ENCODE results near the gene AGPAT2.

Gene AGPAT2

DNA sequence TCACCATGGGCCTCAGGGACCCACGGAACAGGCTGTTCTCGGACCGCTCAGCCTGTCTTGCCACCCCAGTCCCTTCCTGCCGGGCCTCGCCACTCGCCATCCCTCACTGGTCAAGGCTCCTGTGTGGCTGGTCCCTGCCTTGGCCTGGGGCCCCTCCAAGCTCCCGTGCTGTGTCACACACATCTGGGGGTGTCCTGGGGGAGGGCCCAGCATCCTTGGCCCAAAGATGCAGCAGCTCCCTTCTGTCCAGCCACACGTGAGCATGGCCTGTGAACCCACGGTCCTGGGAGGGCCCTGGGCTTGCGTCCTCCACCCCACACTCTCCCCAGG, 25.0 kb downstream of the AGPAT2 start:
- Histone ChIP-seq H3K36me3 (no peaks in the 10 kb centered on the region), H3K9ac (peak overlapping the region in 4 of 11 experiments; percentile 5 to 39 (median 18); a peak in 2 of 22 replicates), H3K27me3 (peaks cover 33 to 94% (median 66%) of the 10 kb centered on the region in 11 experiments; a peak in 20 of 22 replicates), H4K20me1 (peaks cover 0 to 48% (median 10%) of the 10 kb centered on the region in 11 experiments; a peak in 17 of 22 replicates), H3K4me1 (peaks cover 44 to 95% (median 93%) of the 10 kb centered on the region in 10 experiments), H3K4me3 (no peak overlapping the region), H3K4me2 (peak overlapping the region in 9 of 11 experiments; percentile 54 to 100 (median 98); a peak in 17 of 22 replicates), H3K27ac (no peak overlapping the region), H3K9me3 (replicated peaks in 1 of 11) (no peaks in the 10 kb centered on the region)
- TF ChIP-seq Cebpa-rat (IDR thresholded peaks at IDR 0.05) = no peak

- no peak overlapping the region for H3K27ac ChIP-seq
- peaks cover 0 to 43% (median 5%) of the 10 kb centered on the region in 11 experiments; a peak in 13 of 22 replicates for H4K20me1 ChIP-seq
- H3K4me1 ChIP-seq = peaks cover 49 to 95% (median 93%) of the 10 kb centered on the region in 10 experiments
- no peak for TF ChIP-seq Cebpa-rat (IDR thresholded peaks at IDR 0.05)
- peak overlapping the region in 9 of 11 experiments; percentile 97 to 100 (median 99); a peak in 17 of 22 replicates for H3K4me2 ChIP-seq
- peak overlapping the region in 3 of 10 experiments; percentile 21 to 66 (median 59); a peak in 3 of 20 replicates for H3K4me3 ChIP-seq
- no peaks in the 10 kb centered on the region for H3K9me3 ChIP-seq (replicated peaks in 1 of 11)
- H3K36me3 ChIP-seq = no peaks in the 10 kb centered on the region
- peak overlapping the region in 6 of 11 experiments; percentile 7 to 78 (median 72); a peak in 5 of 22 replicates for H3K9ac ChIP-seq
- H3K27me3 ChIP-seq = peaks cover 32 to 94% (median 61%) of the 10 kb centered on the region in 11 experiments; a peak in 20 of 22 replicates
These were observed 25.5 kb downstream of the AGPAT2 start for GRCh38 chr9:136661641-136662325.

DNA sequence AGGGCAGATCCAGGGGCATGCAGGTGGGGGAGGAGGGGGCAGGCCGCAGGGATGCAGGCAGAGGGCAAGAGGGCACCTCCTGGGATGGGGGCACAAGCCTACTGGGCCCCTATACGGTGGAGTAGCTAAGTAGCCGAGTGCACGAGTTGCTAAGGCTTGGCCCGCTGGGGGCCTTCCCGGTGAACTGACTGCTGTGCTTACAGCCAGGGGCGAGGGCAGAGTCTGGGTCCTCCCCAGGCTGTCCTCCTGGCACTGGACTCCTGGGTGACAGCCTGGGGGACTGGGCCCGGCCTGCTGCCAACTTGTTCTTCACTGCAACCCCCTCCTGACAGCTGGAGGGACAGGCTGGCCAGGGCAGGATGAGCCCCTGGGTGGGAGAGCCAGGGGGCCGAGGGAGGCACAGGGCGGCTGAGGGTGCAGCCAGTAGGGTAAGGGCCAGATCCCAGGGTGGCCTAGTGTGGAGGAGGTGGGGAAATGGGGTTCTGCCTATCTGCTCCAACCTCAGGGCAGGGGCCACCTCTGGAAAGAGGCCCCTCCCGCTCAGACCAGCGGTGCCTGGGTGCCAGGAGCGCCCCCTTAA, 26.2 kb downstream of the AGPAT2 start:
- H3K4me2 ChIP-seq = peak overlapping the region in 10 of 11 experiments; percentile 62 to 100 (median 98); a peak in 18 of 22 replicates
- H3K9ac ChIP-seq = peak overlapping the region in 8 of 11 experiments; percentile 24 to 78 (median 70); a peak in 14 of 22 replicates
- H3K27ac ChIP-seq = no peak overlapping the region
- no peak for TF ChIP-seq Cebpa-rat (IDR thresholded peaks at IDR 0.05)
- H4K20me1 ChIP-seq = peaks cover 0 to 36% (median 0%) of the 10 kb centered on the region in 11 experiments; a peak in 7 of 22 replicates
- no peaks in the 10 kb centered on the region for H3K9me3 ChIP-seq (replicated peaks in 1 of 11)
- H3K27me3 ChIP-seq = peaks cover 24 to 90% (median 54%) of the 10 kb centered on the region in 11 experiments; a peak in 20 of 22 replicates
- peak overlapping the region in 7 of 10 experiments; percentile 21 to 70 (median 61); a peak in 11 of 20 replicates for H3K4me3 ChIP-seq
- H3K4me1 ChIP-seq = peaks cover 52 to 95% (median 93%) of the 10 kb centered on the region in 10 experiments
- no peaks in the 10 kb centered on the region for H3K36me3 ChIP-seq

GRCh38 chr9:136659861-136660784, 27.1 kb downstream of the AGPAT2 start:
- peak overlapping the region in 9 of 11 experiments; percentile 42 to 77 (median 69); a peak in 17 of 22 replicates for H3K27ac ChIP-seq
- H3K9me3 ChIP-seq (replicated peaks in 1 of 11) = no peaks in the 10 kb centered on the region
- H3K4me3 ChIP-seq = peak overlapping the region in 8 of 10 experiments; percentile 49 to 70 (median 60); a peak in 16 of 20 replicates
- peak overlapping the region in 10 of 11 experiments; percentile 17 to 78 (median 70); a peak in 20 of 22 replicates for H3K9ac ChIP-seq
- H3K4me2 ChIP-seq = peak overlapping the region; percentile 61 to 100 (median 98)
- no peaks in the 10 kb centered on the region for H3K36me3 ChIP-seq
- peaks cover 21 to 90% (median 46%) of the 10 kb centered on the region in 11 experiments; a peak in 20 of 22 replicates for H3K27me3 ChIP-seq
- H3K4me1 ChIP-seq = peaks cover 60 to 100% (median 98%) of the 10 kb centered on the region in 10 experiments
- TF ChIP-seq Cebpa-rat (IDR thresholded peaks at IDR 0.05) = no peak
- peaks cover 0 to 35% (median 0%) of the 10 kb centered on the region in 11 experiments; a peak in 7 of 22 replicates for H4K20me1 ChIP-seq

- Histone ChIP-seq H3K27me3 (peaks cover 12 to 79% (median 35%) of the 10 kb centered on the region in 11 experiments; a peak in 19 of 22 replicates), H3K4me3 (peak overlapping the region in 8 of 10 experiments; percentile 49 to 70 (median 60); a peak in 16 of 20 replicates), H3K4me2 (peak overlapping the region; percentile 61 to 100 (median 98)), H4K20me1 (peaks cover 0 to 24% (median 0%) of the 10 kb centered on the region in 11 experiments; a peak in 7 of 22 replicates), H3K9me3 (replicated peaks in 1 of 11) (no peaks in the 10 kb centered on the region), H3K36me3 (no peaks in the 10 kb centered on the region), H3K27ac (peak overlapping the region in 10 of 11 experiments; percentile 1 to 77 (median 68); a peak in 17 of 22 replicates), H3K9ac (peak overlapping the region in 10 of 11 experiments; percentile 17 to 78 (median 70); a peak in 20 of 22 replicates), H3K4me1 (peaks cover 59 to 100% (median 98%) of the 10 kb centered on the region in 10 experiments)
- no peak for TF ChIP-seq Cebpa-rat (IDR thresholded peaks at IDR 0.05)
These were observed 28.3 kb downstream of the AGPAT2 start for GRCh38 chr9:136658849-136659535.

DNA sequence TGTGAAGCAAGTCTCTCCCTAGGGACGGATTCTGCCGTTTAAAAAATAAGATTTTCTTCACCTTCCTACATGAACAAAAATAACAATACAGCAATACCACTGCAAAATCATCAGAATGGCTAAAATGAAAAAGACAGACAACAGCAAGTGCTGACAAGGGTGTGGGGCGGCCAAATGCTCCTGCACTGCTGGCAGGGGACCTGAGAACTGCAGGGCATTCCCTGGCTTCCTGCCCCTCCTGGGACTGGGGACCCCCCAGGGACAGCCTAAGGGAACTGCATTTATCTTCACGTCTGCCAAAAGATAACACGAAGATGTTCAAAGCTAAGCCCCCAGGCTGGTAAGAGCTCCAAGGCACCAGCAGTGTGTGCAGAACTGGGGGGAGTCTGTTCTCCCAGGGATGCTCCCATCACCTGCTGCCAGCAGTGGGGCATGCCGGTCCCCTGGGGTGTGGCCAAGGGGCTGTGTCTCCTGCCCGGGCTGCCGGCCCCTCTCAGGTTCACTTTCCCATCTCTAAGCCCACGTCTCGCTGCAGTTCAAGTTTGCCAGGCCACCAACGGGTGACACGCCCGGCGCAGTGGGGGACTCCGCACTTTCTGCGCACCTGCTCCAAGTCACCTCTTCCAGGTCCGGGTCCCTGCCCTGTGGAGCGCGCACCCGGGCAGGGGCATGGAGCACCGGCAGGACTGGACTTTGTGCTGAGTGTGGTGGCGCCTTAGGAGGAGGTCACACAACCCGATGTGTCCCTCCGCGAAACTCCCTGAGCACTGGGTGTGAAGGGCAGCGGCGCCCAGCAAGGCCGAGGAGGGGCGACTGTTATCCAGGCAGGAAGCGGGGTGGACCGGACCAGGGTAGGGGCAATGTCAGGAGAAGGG, 29.0 kb downstream of the AGPAT2 start:
- Histone ChIP-seq H3K4me2 (peak overlapping the region; percentile 61 to 100 (median 98)), H3K27ac (peak overlapping the region in 9 of 11 experiments; percentile 42 to 77 (median 72); a peak in 17 of 22 replicates), H3K9me3 (replicated peaks in 1 of 11) (no peaks in the 10 kb centered on the region), H3K4me1 (peaks cover 64 to 100% (median 98%) of the 10 kb centered on the region in 10 experiments), H4K20me1 (peaks cover 0 to 16% (median 0%) of the 10 kb centered on the region in 11 experiments; a peak in 5 of 22 replicates), H3K27me3 (peaks cover 4 to 74% (median 27%) of the 10 kb centered on the region in 11 experiments; a peak in 19 of 22 replicates), H3K36me3 (no peaks in the 10 kb centered on the region), H3K4me3 (peak overlapping the region in 8 of 10 experiments; percentile 49 to 70 (median 60); a peak in 16 of 20 replicates), H3K9ac (peak overlapping the region in 9 of 11 experiments; percentile 46 to 78 (median 71); a peak in 18 of 22 replicates)
- TF ChIP-seq Cebpa-rat (IDR thresholded peaks at IDR 0.05) = no peak

Data from BLaER1 treated with 17β-estradiol and CSF1 and Interleukin-3, amounts not matched to agents 10 nM and 100 nM (cell line).